K562 (cell line): Measurements from ENCODE around the gene ST6GALNAC2. TPM values are rescaled to one million over a fixed set of nuclear protein-coding genes. Genes with fewer than 3 reads are reported as not detected.

Source experiments
- ARID3B ChIP-seq: fragments of 250-450 bp; sonication (Bioruptor Pico); IDR thresholded peaks from 2 replicates; pipeline ENCODE4 v1.4.0; 2020; ENCODE audit warnings: borderline replicate concordance
- EHMT2 ChIP-seq: fragments of 450-650 bp; IDR thresholded peaks from 2 replicates; pipeline ENCODE4 v1.6.1; 2018; ENCODE audit warnings: antibody characterized with exemption
- GMEB1 ChIP-seq: fragments of 250-450 bp; sonication (Bioruptor Pico); IDR thresholded peaks from 2 replicates; pipeline ENCODE4 v1.4.0; 2020; ENCODE audit warnings: mild to moderate bottlenecking
- LARP7 ChIP-seq: fragments of 450-650 bp; IDR thresholded peaks from 2 replicates; pipeline ENCODE4 v1.6.1; 2016
- REST ChIP-seq, 2 experiments: fragments of 450-650 bp; formaldehyde crosslinking in 1 of 2; IDR thresholded peaks; 2 replicates each; pipeline versions ENCODE4 v1.4.0 to v1.6.1; 2014 to 2020; ENCODE audit warnings: mild to moderate bottlenecking in 2 of 2, borderline replicate concordance in 1 of 2, low read depth in 1 of 2
- ZMIZ1 ChIP-seq, 2 experiments: fragments of 150-350 bp in 1 of 2; IDR thresholded peaks; 2 replicates each; pipeline ENCODE4 v1.6.1; 2012 to 2016; ENCODE audit warnings: low read depth in 2 of 2, low read length in 2 of 2, mild to moderate bottlenecking in 1 of 2, moderate library complexity in 1 of 2
- ZNF696 ChIP-seq: fragments of 250-450 bp; sonication (Bioruptor Pico); conservative IDR thresholded peaks from 2 replicates; pipeline ENCODE4 v1.4.0; 2020; ENCODE audit warnings: mild to moderate bottlenecking, moderate library complexity
- polyA plus RNA-seq, 8 experiments: library from polyadenylated mRNA; depleted of rRNA in 4 of 8; stranded (reverse) in 5 of 8; unstranded in 3 of 8; fragments of >200 nt; fragmentation: Nextera tagmentation in 2 of 8; fragmentation: Illumina TruSeq in 1 of 8; extraction: Ambion mirVana in 2 of 8; extraction: Trizol in 1 of 8; gene quantifications; 2 replicates each; pipeline versions ENCODE4 v1.2.1 to v1.2.3, GENCODE V29; 2011 to 2014; ENCODE audit warnings: inconsistent platforms in 1 of 8, missing spikeins in 1 of 8
- total RNA-seq, 7 experiments: library from RNA; depleted of rRNA in 6 of 7; stranded (reverse); fragments of >200 nt in 6 of 7; fragmentation: Illumina TruSeq in 2 of 7; extraction: Trizol in 2 of 7; gene quantifications; 2 replicates each; pipeline versions ENCODE4 v1.2.1 to v1.2.3, GENCODE V29; 2011 to 2021; ENCODE audit warnings: low replicate concordance in 1 of 7

ST6GALNAC2 gene
- total and polyA plus RNA-seq, 9 of the 15 experiments (the other 6 are each of a cell fraction or from before 2014, with no cell fraction given) = 0.18 TPM; not detected in 8

GRCh38 chr17:76558198-76559095 lies 27.2 kb downstream of the ST6GALNAC2 start (continued):
- TF ChIP-seq GMEB1 (CRISPR knock-in tag) = no peak
- no peak for TF ChIP-seq ZNF696 (CRISPR knock-in tag)
- TF ChIP-seq LARP7 = no peak
- TF ChIP-seq ZMIZ1 (IDR thresholded peaks at IDR 0.05; ENCODE audit: low read depth in 2 of 2, low read length in 2 of 2) = 0 out of 4 replicates have a peak, but pooled peaks of 1 of the 2 experiments have one; percentile 13
- TF ChIP-seq REST (IDR thresholded peaks at IDR 0.05; ENCODE audit: borderline replicate concordance) = peak; percentile 58; the same call in 1 of the 2 replicates
- TF ChIP-seq REST (CRISPR knock-in tag; IDR thresholded peaks at IDR 0.05; ENCODE audit: low read depth) = no peak
- no peak for TF ChIP-seq EHMT2
- no peak for TF ChIP-seq ARID3B (CRISPR knock-in tag)
